PFSK-1 (cell line): ENCODE measurements around the gene FADS1.

Experiments
- FOXP2 ChIP-seq: optimal IDR thresholded peaks from 2 replicates; pipeline ENCODE3; 2011; ENCODE audit warnings: borderline replicate concordance, control low read depth, inconsistent platforms; ENCODE audit not compliant: insufficient read depth; ENCODE audit errors: extremely low read length, extremely low read depth
- POLR2AphosphoS5 ChIP-seq: IDR thresholded peaks from 2 replicates; pipeline ENCODE4 v1.6.1; 2012; ENCODE audit warnings: low read depth, mild to moderate bottlenecking, control low read depth, low read length, moderate library complexity
- REST ChIP-seq, 2 experiments: IDR thresholded peaks; 2 replicates each; pipeline versions ENCODE4 v1.6.1 to v1.8.0; 2011 to 2012; ENCODE audit warnings: low read depth in 2 of 2, low read length in 2 of 2, control low read depth in 1 of 2, inconsistent platforms in 1 of 2, mild to moderate bottlenecking in 1 of 2, moderate library complexity in 1 of 2; ENCODE audit not compliant: insufficient read depth in 1 of 2
- SIN3A ChIP-seq: IDR thresholded peaks from 2 replicates; pipeline ENCODE4 v1.6.1; 2012; ENCODE audit warnings: mild to moderate bottlenecking, low read length, moderate library complexity, borderline replicate concordance; ENCODE audit not compliant: insufficient read depth
- TAF1 ChIP-seq: IDR thresholded peaks from 2 replicates; pipeline ENCODE4 v1.6.1; 2012; ENCODE audit warnings: low read length, control low read depth, borderline replicate concordance; ENCODE audit not compliant: insufficient read depth

The FADS1 gene

DNA sequence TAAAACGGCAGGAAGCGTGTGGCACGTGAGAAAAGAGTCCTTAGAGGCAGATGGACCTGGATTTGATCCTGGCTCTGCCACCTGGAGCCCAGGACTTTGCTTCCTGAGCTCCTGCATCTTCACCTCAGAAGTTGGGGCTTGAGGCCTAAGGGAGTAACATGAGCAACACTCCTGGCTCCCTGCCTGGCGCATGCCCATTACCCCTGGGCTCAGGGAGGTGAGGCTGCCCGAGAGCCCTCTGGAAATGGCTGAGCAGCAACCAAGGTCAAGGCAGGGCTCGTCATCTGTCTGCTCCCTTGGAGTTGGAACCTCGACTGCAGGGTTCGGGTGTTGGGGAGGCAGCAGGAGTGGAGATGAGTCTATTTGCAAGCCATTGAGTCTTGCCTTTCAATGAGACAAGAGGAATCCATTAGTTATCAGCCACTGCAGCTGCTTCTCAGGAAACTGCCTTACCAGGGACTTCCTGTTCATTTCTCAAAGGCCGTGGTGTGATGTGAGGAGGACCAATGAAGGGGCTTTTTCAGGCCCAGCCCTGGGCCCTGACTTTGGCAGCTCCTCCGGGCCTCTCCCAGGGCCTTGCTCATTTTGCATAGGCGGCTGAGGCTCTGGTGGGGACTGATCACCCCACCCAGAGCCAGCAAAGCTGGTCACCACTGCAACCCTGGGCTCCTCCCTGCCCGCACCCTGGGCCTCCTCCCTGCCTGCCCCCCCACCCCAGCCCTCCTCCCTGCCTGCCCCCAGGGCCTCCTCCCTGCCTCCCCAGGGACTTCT, 17.7 kb upstream of the FADS1 start:
- TF ChIP-seq FOXP2 (no peak), POLR2AphosphoS5 (peak; percentile 58; the same call in 1 of the 2 replicates)

GRCh38 chr11:61833926-61834277, 17.1 kb upstream of the FADS1 start:
- TF ChIP-seq POLR2AphosphoS5 (no peak), FOXP2 (no peak)

GRCh38 chr11:61833471-61833870, 16.7 kb upstream of the FADS1 start:
- TF ChIP-seq REST (IDR thresholded peaks at IDR 0.05; ENCODE audit: insufficient read depth in 1 of 2, low read depth in 2 of 2, low read length in 2 of 2), result no peak
- TF ChIP-seq POLR2AphosphoS5, result no peak
- no peak for TF ChIP-seq SIN3A
- TF ChIP-seq TAF1, result no peak
- no peak for TF ChIP-seq FOXP2

DNA sequence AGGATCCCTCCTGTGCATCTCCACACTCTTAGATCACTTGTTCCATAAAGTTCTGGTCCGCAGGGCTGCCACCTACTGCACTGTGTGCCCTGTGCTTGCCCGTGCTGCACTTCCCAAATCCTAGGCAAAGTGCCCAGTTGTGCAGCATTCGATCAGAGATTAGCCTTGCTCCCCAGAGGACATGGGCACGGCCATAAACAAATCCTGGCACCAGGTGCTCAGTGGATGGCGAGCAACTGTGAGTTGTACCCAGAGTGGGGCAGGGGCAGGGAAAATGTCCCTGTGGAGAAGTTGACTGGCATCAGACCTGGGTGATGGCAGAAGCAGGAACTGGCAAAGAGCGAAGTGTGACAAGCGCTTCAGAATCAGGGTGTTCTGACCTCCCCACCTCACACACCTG, 16.0 kb upstream of the FADS1 start:
- TF ChIP-seq FOXP2 (no peak), SIN3A (no peak), REST (IDR thresholded peaks at IDR 0.05; ENCODE audit: insufficient read depth in 1 of 2, low read depth in 2 of 2, low read length in 2 of 2) (no peak), POLR2AphosphoS5 (no peak), TAF1 (no peak)

GRCh38 chr11:61832207-61832606, 15.4 kb upstream of the FADS1 start:
- TF ChIP-seq REST (IDR thresholded peaks at IDR 0.05; ENCODE audit: insufficient read depth in 1 of 2, low read depth in 2 of 2, low read length in 2 of 2) (peak in 1 of 2 experiments; percentile 77; a peak in 2 of 4 replicates), SIN3A (no peak)

DNA sequence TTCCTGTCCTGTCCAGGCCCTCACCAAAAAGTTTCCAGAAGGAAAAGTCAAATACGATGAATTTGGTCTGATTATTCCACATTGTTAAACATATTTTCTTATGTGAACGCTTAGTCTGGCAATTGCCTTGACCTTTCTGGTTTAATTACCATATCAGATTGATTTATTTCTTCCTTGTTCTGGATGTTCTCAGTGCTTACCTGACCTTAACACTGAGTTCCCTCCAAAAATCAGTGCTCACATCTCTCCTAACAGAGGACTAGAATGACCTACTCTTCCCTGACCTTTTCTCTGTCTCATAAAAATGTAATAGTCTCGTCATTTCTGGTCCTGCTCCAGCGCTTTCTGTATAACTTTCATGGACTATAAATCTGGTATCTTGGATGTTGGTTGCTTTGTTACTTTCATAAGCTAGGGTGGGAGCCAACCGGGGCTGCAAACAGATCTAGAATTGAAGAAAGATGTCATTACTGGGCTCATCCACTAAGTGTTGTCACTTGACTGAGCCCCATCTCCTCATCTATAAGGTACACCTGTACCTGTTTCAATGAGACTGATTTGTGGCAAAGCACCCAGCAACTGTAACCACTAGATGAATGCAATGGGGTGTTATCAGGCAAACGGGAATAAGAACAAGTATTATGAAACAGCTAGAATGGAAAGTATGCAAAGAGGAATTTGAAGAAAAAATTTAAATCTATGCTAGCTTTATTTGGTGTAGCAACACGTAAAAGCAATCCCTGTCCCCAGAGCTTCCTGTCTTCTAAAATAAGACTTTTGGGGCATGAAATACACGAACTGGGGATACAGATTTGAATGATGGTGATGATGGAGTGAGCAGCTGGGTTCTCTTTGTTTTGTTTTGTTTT, 13.7 kb upstream of the FADS1 start:
- no peak for TF ChIP-seq POLR2AphosphoS5
- no peak for TF ChIP-seq FOXP2

- TF ChIP-seq TAF1 (no peak), FOXP2 (no peak), SIN3A (no peak), POLR2AphosphoS5 (no peak), REST (IDR thresholded peaks at IDR 0.05; ENCODE audit: insufficient read depth in 1 of 2, low read depth in 2 of 2, low read length in 2 of 2) (no peak)
Observed at GRCh38 chr11:61829806-61830205, 13.0 kb upstream of the FADS1 start.
